ENCODE results near the gene SLC6A3. TPM values are rescaled to one million over a fixed set of nuclear protein-coding genes. Genes with fewer than 3 reads are reported as not detected.
"Not testable (repeated sequence)": the region's sequence is repeated elsewhere in the genome, so short reads cannot be mapped to it uniquely, and the experiment has no call there.

The SLC6A3 gene
- total RNA-seq, 2 experiments from 2014 or later, result 0.07 to 0.23 TPM

DNA sequence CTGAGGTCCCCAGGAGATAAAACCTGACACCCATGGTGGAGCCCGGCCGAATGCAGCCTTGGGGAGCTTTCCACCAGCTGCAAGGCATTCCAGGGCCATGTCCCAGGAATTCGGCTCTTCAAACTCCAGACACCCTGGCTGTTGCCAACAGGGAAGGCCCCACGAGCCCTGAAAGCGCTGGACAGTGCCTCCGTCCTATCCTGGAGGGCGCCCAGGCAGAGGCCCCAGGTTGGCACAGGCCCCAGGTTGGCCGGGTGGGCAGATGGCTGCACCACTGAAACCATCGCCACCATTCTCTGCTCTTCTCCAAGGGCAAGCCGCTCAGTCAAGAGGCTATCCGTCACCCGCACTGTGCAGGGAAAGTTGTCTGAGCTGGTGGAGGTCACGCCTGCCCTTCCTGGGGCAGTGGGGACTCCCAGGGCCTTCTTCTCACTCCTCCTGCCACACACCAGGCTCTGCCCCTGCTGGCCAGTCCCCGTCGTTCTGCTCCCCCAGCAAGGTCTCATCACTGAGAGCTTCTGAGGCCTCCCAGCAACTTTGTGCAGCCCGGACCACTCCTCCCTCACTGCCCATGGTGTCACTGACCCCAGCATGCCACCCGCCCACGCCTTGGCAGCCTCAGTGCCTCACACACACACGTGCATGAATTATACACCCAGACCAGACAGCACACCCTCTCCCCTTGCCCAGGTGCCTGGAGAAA is 21.2 kb downstream of the SLC6A3 start:
- H3K4me3 Mint-ChIP-seq, result no peak overlapping the region
- CTCF ChIA-PET, result no interaction called here
- ATAC-seq, result no peak
- H3K4me1 Mint-ChIP-seq, result no peaks in the 10 kb centered on the region
- no peak for DNase-seq
- H3K9me3 Mint-ChIP-seq (ENCODE audit: low read depth), result peaks cover 8% of the 10 kb centered on the region
- no peak overlapping the region for H3K27ac Mint-ChIP-seq
- H3K27me3 Mint-ChIP-seq, result peaks cover 4% of the 10 kb centered on the region
- H3K36me3 Mint-ChIP-seq, result no peaks in the 10 kb centered on the region

DNA sequence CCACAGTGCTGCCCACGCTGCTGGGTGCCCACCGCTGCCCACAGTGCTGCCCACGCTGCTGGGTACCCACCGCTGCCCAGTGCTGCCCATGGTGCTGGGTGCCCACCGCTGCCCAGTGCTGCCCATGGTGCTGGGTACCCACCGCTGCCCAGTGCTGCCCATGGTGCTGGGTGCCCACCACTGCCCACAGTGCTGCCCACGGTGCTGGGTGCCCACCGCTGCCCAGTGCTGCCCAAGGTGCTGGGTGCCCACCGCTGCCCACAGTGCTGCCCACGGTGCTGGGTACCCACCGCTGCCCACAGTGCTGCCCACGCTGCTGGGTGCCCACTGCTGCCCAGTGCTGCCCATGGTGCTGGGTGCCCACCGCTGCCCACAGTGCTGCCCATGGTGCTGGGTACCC is 22.7 kb downstream of the SLC6A3 start:
- H3K4me3 Mint-ChIP-seq; H3K9me3 Mint-ChIP-seq (ENCODE audit: low read depth); ATAC-seq; H3K27me3 Mint-ChIP-seq; H3K27ac Mint-ChIP-seq; DNase-seq; CTCF ChIA-PET; H3K4me1 Mint-ChIP-seq; H3K36me3 Mint-ChIP-seq: not testable (repeated sequence)

DNA sequence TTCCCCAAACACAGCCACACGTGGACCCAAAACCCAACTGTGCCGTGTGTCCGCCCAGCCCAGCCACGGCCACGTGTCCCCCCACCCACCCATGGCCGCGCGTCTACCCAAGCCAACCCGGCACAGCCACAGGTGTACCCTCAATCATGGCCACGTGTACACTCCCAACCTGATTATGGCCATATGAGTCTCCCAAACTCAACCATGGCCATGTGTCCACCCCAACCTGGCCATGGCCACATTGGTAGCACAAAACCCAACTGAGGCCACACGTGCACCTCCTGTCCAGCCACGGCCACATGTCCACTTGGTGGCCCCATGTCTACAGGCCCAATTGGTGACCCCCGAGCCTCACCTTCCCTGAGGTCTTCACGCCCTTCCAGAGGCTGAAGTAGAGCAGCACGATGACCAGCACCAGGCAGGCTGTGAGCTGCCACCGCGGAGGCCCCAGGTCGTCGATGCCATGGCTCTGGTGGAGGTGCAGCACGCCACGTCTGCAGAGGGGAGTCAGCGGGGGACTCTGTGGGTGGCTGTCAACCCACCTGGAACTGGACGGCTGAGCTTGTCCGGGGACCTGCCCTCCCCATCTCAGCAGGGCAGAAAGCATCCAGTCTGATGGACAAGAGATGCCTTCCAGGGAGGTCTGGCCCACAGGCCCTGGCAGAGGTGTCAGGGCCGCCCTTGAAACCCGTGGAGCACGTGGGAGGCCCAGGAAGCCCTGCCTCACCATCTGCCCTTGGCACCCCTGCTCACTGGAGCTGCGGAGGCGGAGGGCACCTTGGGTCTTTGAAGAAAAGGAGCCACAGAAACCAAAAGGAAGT is 23.5 kb downstream of the SLC6A3 start:
- Mint-ChIP-seq H3K4me3 (no peak overlapping the region), H3K4me1 (no peaks in the 10 kb centered on the region), H3K27me3 (peaks cover 4% of the 10 kb centered on the region), H3K9me3 (ENCODE audit: low read depth) (peaks cover 4% of the 10 kb centered on the region), H3K36me3 (no peaks in the 10 kb centered on the region), H3K27ac (no peak overlapping the region)
- CTCF ChIA-PET, result no interaction called here
- ATAC-seq (no peak), DNase-seq (no peak)

DNA sequence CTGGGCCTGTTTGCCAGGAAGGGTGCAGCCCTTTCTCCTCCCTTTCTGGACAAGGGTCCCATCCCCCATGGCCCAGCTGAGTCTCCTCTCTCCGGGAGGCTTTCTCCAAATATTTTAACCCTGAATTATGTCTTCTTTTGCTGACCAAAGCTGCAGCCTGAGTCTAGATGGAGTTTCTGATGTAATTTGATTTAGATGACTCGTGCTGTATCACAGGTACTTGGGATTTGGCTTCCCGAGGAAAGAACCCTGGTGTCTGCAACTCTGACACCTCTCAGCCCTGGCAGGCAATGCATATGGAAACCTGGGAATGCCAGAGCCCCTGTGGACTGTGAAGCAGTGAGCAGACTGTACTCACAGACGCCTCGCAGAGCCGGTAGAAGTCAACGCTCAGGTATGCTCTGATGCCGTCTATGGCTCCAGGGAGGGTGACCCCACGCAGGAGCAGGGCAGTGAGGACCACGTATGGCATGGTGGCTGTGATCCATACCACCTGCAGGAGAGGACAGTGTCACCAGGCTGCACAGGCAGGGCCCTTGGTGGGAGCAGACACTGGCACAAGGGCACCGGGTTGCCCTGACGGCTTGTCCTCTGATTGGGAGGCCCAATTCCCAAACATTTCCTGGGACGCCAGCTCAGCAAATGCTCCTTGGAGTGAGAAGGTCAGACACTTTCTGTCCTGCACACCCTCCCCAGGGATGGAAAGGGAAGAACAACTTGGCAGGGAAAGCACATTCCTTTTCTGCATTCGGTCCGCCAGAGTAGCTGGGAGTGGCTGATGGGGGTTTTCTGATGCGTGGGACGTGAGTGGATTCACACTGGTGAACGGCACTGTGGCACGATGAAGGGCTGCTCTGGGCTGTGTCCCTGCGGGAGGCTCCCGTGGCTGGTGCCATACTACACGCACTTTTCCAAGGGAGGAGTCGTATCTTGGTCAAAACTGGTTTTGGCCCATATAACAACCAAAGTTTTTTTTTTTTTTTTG is 24.7 kb downstream of the SLC6A3 start:
- Mint-ChIP-seq H3K36me3 (no peaks in the 10 kb centered on the region), H3K4me1 (no peaks in the 10 kb centered on the region), H3K4me3 (no peak overlapping the region), H3K27ac (no peak overlapping the region), H3K27me3 (no peaks in the 10 kb centered on the region), H3K9me3 (ENCODE audit: low read depth) (peaks cover 2% of the 10 kb centered on the region)
- CTCF ChIA-PET, result no interaction called here
- no peak for DNase-seq
- no peak for ATAC-seq

DNA sequence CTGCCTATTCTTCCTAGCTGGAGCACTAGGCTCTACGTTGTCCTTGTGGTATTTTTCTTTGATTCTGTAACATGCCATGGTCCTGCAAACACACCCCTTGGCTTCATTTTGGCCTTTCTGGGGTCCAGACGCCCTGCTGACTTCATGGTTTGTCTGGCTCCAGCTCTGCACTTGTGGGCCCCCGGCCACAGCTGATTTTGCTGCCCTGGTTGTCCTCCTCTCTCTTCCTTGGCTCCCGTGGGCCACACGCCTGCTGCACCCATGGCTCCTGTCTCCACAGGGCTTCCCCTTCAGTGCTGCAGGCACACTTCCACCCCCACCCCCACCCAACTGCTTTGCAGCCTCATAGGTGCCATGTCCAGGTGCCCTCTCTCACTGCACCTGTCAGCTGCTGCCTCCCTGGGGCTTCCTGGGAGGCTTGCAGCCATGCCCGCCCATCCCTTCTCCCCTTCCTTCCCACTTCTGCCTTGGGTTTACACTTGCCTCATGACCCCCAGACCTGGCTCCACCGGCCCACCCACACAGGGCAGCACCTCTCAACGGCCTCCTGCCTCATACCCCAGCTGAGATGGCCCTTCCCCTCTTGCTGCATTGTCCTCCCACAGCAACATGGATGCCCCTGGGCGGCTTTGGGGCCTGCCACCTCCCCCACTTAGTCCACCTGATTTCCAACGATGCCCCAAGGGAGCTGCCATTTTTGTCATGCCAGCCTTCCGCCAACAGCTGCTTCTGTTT is 25.6 kb downstream of the SLC6A3 start:
- H3K36me3 Mint-ChIP-seq, result no peaks in the 10 kb centered on the region

DNA sequence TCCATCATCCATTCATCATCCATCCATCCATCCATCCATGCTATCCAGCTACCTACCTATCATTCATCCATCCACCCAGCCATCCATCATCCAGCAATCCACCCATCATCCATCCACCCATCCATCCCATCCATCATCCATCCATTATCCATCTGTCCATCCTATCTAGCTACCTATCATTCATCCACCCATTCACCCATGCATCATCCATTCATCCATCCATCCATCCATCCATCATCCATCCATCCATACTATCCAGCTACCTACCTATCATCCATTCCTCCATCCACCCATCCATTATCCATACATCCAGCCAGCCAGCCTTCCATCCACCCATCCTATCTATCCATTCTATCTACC is 26.3 kb downstream of the SLC6A3 start:
- Mint-ChIP-seq H3K36me3 (no peaks in the 10 kb centered on the region), H3K4me1 (no peaks in the 10 kb centered on the region), H3K27me3 (no peaks in the 10 kb centered on the region), H3K4me3 (no peak overlapping the region), H3K27ac (no peak overlapping the region), H3K9me3 (ENCODE audit: low read depth) (no peaks in the 10 kb centered on the region)
- DNase-seq, result no peak
- ATAC-seq, result no peak
- CTCF ChIA-PET, result interaction anchor here (0.8 kb wide), 1 partner anchor 39 kb away, joined by 3 read pairs; no protein-coding TSS in a partner anchor

More for the DNA sequence above, 25.6 kb downstream of the SLC6A3 start:
- CTCF ChIA-PET, result no interaction called here
- peaks cover 2% of the 10 kb centered on the region for H3K9me3 Mint-ChIP-seq (ENCODE audit: low read depth)
- DNase-seq (no peak), ATAC-seq (no peak)
- no peak overlapping the region for H3K4me3 Mint-ChIP-seq
- H3K27ac Mint-ChIP-seq, result no peak overlapping the region
- H3K4me1 Mint-ChIP-seq, result no peaks in the 10 kb centered on the region
- no peaks in the 10 kb centered on the region for H3K27me3 Mint-ChIP-seq

DNA sequence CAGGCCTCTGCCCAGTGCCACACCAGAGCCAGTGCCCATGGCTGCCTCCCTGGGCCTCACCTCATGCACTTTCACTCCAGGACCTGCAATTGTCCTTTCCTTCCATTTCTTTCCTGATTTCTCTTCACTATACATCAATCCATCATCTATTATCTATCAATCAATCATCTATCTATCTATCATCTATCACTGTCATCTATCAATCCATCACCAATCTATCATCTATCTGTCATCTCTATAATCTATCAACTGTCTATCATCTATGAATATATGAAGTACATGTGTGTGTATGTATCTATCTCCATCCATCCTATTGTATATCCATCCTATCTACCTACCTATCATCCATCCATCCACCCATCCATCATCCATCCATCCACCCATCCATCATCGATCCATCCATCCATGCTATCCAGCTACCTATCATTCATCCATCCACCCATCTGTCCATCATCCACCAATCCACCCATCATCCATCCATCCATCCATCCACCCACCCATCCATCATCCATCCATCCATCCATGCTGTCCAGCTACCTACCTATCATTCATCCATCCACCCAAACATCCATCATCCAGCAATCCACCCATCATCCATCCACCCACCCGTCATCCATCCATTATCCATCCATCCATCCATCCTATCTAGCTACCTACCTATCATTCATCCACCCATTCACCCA is 26.9 kb downstream of the SLC6A3 start:
- DNase-seq (no peak), ATAC-seq (no peak)
- no peak overlapping the region for H3K4me3 Mint-ChIP-seq
- H3K27ac Mint-ChIP-seq, result no peak overlapping the region
- H3K36me3 Mint-ChIP-seq, result no peaks in the 10 kb centered on the region
- H3K27me3 Mint-ChIP-seq, result no peaks in the 10 kb centered on the region
- H3K4me1 Mint-ChIP-seq, result no peaks in the 10 kb centered on the region
- CTCF ChIA-PET, result interaction anchor here (0.8 kb wide), 1 partner anchor 39 kb away, joined by 3 read pairs; no protein-coding TSS in a partner anchor
- H3K9me3 Mint-ChIP-seq (ENCODE audit: low read depth), result no peaks in the 10 kb centered on the region

DNA sequence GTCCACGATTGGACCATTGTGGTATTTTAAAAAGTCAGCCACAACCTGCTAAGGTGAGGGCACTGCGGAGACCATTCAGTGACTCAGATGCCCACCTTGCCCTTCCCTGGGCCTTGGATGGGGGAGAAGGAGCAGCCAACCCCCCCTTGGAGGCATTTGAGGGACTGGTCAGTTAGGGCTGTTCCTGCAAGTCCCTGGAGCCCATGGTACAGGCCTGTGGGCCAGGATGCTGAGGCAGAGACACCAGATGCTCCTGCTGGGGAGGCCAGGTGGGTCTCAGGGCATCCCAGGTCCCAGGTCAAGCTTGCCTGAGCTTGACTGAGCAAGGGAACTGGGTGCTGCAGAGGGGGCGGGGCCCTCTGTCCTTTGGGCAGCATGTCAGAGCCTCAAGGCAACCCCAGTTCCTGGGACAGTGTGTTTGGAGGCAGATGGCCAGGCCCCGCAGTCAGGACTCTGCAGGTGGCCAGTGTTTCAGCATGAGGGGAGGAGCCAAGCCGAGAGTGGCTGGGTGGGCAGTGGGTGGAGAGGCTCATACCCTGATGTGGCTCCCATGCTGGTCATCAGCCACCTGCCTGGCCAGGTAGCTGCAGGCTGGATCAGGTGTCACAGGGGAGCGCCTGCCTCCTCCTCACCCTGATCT is 27.5 kb downstream of the SLC6A3 start:
- CTCF ChIA-PET, result no interaction called here
- no peaks in the 10 kb centered on the region for H3K9me3 Mint-ChIP-seq (ENCODE audit: low read depth)
- no peak overlapping the region for H3K4me3 Mint-ChIP-seq
- H3K36me3 Mint-ChIP-seq, result no peaks in the 10 kb centered on the region
- no peaks in the 10 kb centered on the region for H3K4me1 Mint-ChIP-seq
- H3K27me3 Mint-ChIP-seq, result no peaks in the 10 kb centered on the region
- H3K27ac Mint-ChIP-seq, result no peak overlapping the region
- no peak for DNase-seq
- ATAC-seq, result no peak

DNA sequence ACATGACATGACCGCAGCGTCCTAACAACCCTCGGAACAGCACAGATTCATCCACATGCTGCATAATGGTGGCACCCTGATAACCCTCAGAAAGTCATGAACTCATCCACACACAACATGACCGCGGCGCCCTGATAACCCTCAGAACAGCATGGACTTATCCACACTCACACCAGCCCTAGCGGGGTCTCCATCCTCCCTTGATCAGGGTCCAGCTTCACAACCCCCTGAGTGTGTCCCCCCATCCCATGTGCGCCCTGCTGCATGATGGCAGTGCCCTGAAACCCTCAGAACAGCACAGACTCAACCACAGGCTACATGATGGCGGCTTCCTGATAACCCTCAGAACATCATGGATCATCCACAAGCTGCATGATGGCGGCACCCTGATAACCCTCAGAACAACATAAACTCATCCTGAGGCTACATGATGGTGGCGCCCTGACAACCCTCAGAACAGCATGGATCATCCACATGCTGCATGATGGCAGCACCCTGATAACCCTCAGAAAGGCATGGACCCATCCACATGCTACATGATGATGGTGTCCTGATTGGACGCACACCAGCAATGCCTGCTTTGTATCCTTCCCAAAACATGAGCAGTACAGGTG is 28.3 kb downstream of the SLC6A3 start:
- H3K4me3 Mint-ChIP-seq, result no peak overlapping the region
- no peak overlapping the region for H3K27ac Mint-ChIP-seq
- no peak for ATAC-seq
- CTCF ChIA-PET, result no interaction called here
- no peaks in the 10 kb centered on the region for H3K27me3 Mint-ChIP-seq
- H3K9me3 Mint-ChIP-seq (ENCODE audit: low read depth), result no peaks in the 10 kb centered on the region
- H3K4me1 Mint-ChIP-seq, result no peaks in the 10 kb centered on the region
- H3K36me3 Mint-ChIP-seq, result no peaks in the 10 kb centered on the region
- no peak for DNase-seq

DNA sequence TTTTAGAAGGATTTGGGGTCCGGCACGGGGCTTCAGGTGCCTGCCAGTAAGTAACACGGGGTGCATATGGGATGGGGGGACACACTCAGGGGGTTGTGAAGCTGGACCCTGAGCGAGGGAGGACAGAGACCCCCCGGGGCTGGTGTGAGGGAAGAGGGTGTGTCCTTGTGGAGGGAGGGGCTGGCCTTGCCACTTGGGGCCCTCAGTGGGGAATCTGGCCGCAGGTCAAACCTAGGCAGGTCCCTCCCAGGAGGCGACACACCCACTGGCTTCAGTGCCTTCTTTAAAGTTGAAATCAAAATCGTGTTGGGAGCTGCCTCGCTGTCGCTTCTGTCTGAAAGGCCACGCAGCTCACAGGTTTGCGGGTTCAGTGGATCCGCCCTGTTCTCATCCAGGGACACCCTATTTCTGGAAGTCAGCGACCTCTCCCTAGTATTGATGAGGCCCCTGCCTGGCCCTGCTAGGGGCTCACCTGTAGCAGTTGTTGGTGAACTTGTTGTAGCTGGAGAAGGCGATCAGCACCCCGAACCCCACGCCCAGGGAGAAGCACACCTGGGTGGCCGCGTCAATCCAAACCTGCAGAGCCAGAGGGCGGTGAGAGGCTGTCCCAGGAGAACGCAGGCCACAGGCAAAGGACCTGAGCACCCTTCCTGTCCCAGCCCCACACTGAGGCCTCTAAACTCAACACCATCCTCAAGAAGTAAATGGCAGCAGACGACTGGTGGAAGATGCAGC is 29.4 kb downstream of the SLC6A3 start:
- Mint-ChIP-seq H3K36me3 (no peaks in the 10 kb centered on the region), H3K27me3 (no peaks in the 10 kb centered on the region), H3K9me3 (ENCODE audit: low read depth) (no peaks in the 10 kb centered on the region)

DNA sequence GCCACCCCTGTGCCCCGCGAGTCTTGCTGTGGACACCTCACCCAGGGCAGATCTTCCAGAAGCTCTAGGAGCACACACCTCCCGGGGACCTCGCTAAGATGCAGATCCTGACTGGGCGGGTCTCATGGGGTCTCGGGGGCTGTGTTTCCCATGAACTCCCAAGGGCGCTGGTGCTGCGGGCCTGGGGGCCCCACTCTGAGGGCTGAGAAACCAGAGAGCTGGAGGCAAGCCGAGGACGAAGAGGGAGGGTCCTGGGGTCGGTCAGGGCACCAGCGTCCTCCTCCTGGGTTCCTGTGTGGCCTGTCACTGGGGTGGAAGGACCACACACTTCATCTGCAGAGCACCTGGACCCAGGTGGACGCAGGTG is 30.2 kb downstream of the SLC6A3 start:
- Mint-ChIP-seq H3K9me3 (ENCODE audit: low read depth) (no peaks in the 10 kb centered on the region), H3K27ac (no peak overlapping the region), H3K4me3 (no peak overlapping the region), H3K4me1 (peaks cover 3% of the 10 kb centered on the region), H3K27me3 (no peaks in the 10 kb centered on the region), H3K36me3 (no peaks in the 10 kb centered on the region)
- DNase-seq (no peak), ATAC-seq (no peak)
- CTCF ChIA-PET, result no interaction called here

More for the DNA sequence above, 29.4 kb downstream of the SLC6A3 start:
- no peak overlapping the region for H3K27ac Mint-ChIP-seq
- DNase-seq (no peak), ATAC-seq (no peak)
- peaks cover 1% of the 10 kb centered on the region for H3K4me1 Mint-ChIP-seq
- no peak overlapping the region for H3K4me3 Mint-ChIP-seq
- CTCF ChIA-PET, result no interaction called here
